HepG2 (cell line): ENCODE measurements around the gene ZNF273. TPM values are rescaled to one million over a fixed set of nuclear protein-coding genes. Genes with fewer than 3 reads are reported as not detected.

ENCODE experiments used
- ATAC-seq: fragments of 200-7000 bp; cut with Tn5 transposase; 3 replicates; pipeline ENCODE4 v1.9.1; 2020; ENCODE audit warnings: mild to moderate bottlenecking, moderate library complexity
- BruUV-seq: library from RNA; stranded (reverse); fragments of 400-500 nt; replicated peaks from 2 replicates; lab custom pipeline; 2021; lab: Mats Ljungman, UMichigan
- CTCF ChIA-PET: fragments of 300-600 bp; formaldehyde crosslinking; extraction: SDS; loops from one replicate; lab custom pipeline; 2021; ENCODE audit warnings: low total read pairs, inconsistent platforms, low intra/inter-chr PET ratio; lab: Yijun Ruan, JAX
- POLR2A ChIA-PET: fragments of 350-600 bp; sonication (Branson Sonifier 250); formaldehyde crosslinking; loops from one replicate; lab custom pipeline; 2020; ENCODE audit warnings: antibody characterized with exemption, inconsistent platforms; lab: Yijun Ruan, JAX
- DNase-seq: peaks from one replicate; pipeline ENCODE4 v3.0.0-alpha.2; 2015; ENCODE audit warnings: low spot score
- FAIRE-seq: peaks from 3 replicates; lab custom pipeline; 2011; peaks lifted over from hg19 to GRCh38; lab: Jason Lieb, UNC
- H2AFZ ChIP-seq: one replicate; pipeline ENCODE4 v1.6.1; 2011; ENCODE audit warnings: low read length, inconsistent platforms
- H3K27ac ChIP-seq: fragments of 300-600 bp; 3 replicates; pipeline ENCODE4 v1.8.0; 2011; ENCODE audit warnings: mixed run types, mild to moderate bottlenecking, mixed read lengths, low read length, inconsistent platforms; ENCODE audit not compliant: insufficient read depth; ENCODE audit errors: extremely low read length
- H3K27me3 ChIP-seq, 2 experiments: fragments of 200-600 bp in 1 of 2; 2 replicates in 1 of 2; 3 replicates in 1 of 2; pipeline versions ENCODE4 v1.6.0 to v1.8.0; 2011; ENCODE audit warnings: low read length in 2 of 2, mild to moderate bottlenecking in 2 of 2, moderate library complexity in 2 of 2, inconsistent platforms in 1 of 2; ENCODE audit not compliant: insufficient read depth in 2 of 2, control insufficient read depth in 1 of 2
- H3K36me3 ChIP-seq, 2 experiments: fragments of 200-600 bp in 1 of 2; replicated peaks in 1 of 2; 2 replicates in 1 of 2; 3 replicates in 1 of 2; pipeline versions ENCODE4 v1.5.1 to v1.8.0; 2011; ENCODE audit warnings: low read length in 2 of 2, inconsistent platforms in 1 of 2; ENCODE audit not compliant: insufficient read depth in 2 of 2, control insufficient read depth in 1 of 2
- H3K4me1 ChIP-seq: 2 replicates; pipeline ENCODE4 v1.5.1; 2012; ENCODE audit warnings: low read length, inconsistent platforms; ENCODE audit not compliant: insufficient read depth
- H3K4me2 ChIP-seq: 2 replicates; pipeline ENCODE4 v1.6.0; 2011; ENCODE audit warnings: low read depth, low read length, inconsistent platforms
- H3K4me3 ChIP-seq, 3 experiments: fragments of 200-600 bp in 1 of 3; sonication (generic), shearing (Covaris generic) in 1 of 3; replicated peaks in 1 of 3; 2 replicates each; pipeline ENCODE4 v1.5.1; 2011 to 2016; ENCODE audit warnings: low read length in 3 of 3, inconsistent platforms in 2 of 3, low read depth in 2 of 3, mild to moderate bottlenecking in 2 of 3, control low read depth in 1 of 3, mixed read lengths in 1 of 3; ENCODE audit not compliant: insufficient read depth in 1 of 3
- H3K79me2 ChIP-seq: one replicate; pipeline ENCODE4 v1.6.1; 2011; ENCODE audit warnings: low read length, inconsistent platforms; ENCODE audit not compliant: insufficient read depth
- H3K9ac ChIP-seq: 2 replicates; pipeline ENCODE4 v1.6.0; 2011; ENCODE audit warnings: mild to moderate bottlenecking, low read depth, low read length, inconsistent platforms; ENCODE audit not compliant: insufficient read depth
- H3K9me3 ChIP-seq: 2 replicates; pipeline ENCODE4 v1.5.1; 2012; ENCODE audit warnings: mild to moderate bottlenecking, low read length
- H4K20me1 ChIP-seq: 2 replicates; pipeline ENCODE4 v1.6.0; 2011; ENCODE audit warnings: inconsistent platforms, mild to moderate bottlenecking, low read length, moderate library complexity; ENCODE audit not compliant: insufficient read depth
- ATAD3A ChIP-seq: sonication (generic); formaldehyde crosslinking; IDR thresholded peaks from 2 replicates; pipeline ENCODE4 v1.4.0; 2020; ENCODE audit warnings: missing genetic modification reagents
- BHLHE40 ChIP-seq: IDR thresholded peaks from 2 replicates; pipeline ENCODE4 v1.6.1; 2011; ENCODE audit warnings: low read length, improper control_type of control experiment
- DPF2 ChIP-seq: sonication (generic); formaldehyde crosslinking; IDR thresholded peaks from 2 replicates; pipeline ENCODE4 v1.4.0; 2020; ENCODE audit warnings: mild to moderate bottlenecking, low read depth, missing genetic modification reagents, borderline replicate concordance
- FOSL2 ChIP-seq: sonication (generic); formaldehyde crosslinking; IDR thresholded peaks from 2 replicates; pipeline ENCODE4 v1.4.0; 2020; ENCODE audit warnings: missing genetic modification reagents
- GABPA ChIP-seq, 2 experiments: IDR thresholded peaks; 2 replicates each; pipeline ENCODE4 v1.6.1; 2011 to 2016; ENCODE audit warnings: low read depth in 2 of 2, low read length in 1 of 2, missing biosample characterization in 1 of 2, missing genetic modification characterization in 1 of 2
- KAT7 ChIP-seq: IDR thresholded peaks from 2 replicates; pipeline ENCODE4 v1.6.1; 2018; ENCODE audit warnings: borderline replicate concordance, missing compliant biosample characterization
- NFYB ChIP-seq: sonication (generic); formaldehyde crosslinking; IDR thresholded peaks from 2 replicates; pipeline ENCODE4 v1.4.0; 2020; ENCODE audit warnings: missing genetic modification reagents
- PHF20 ChIP-seq: sonication (generic); formaldehyde crosslinking; IDR thresholded peaks from 2 replicates; pipeline ENCODE4 v1.5.0; 2020; ENCODE audit warnings: mild to moderate bottlenecking, missing genetic modification reagents
- PRPF4 ChIP-seq: fragments of 200-400 bp; formaldehyde crosslinking; IDR thresholded peaks from 2 replicates; pipeline ENCODE4 v1.6.1; 2016; ENCODE audit warnings: low read length, low read depth; ENCODE audit not compliant: poor library complexity, severe bottlenecking
- ZFAT ChIP-seq: sonication (generic); formaldehyde crosslinking; conservative IDR thresholded peaks from 2 replicates; pipeline ENCODE4 v1.8.1; 2023; ENCODE audit warnings: missing genetic modification reagents, inconsistent platforms
- ZNF501 ChIP-seq: sonication (generic); formaldehyde crosslinking; IDR thresholded peaks from 2 replicates; pipeline ENCODE4 v1.5.1; 2020; ENCODE audit warnings: mild to moderate bottlenecking, moderate library complexity, missing genetic modification reagents
- ZNF644 ChIP-seq: IDR thresholded peaks from 2 replicates; pipeline ENCODE4 v1.6.1; 2016; ENCODE audit warnings: low read depth
- WGBS: methylation state at CpG from one replicate; pipeline ENCODE4 v1.1.6; 2017; ENCODE audit warnings: low lambda C conversion rate; 5-methylcytosine and 5-hydroxymethylcytosine counted together
- in situ Hi-C: cut with HindIII; loops from 2 replicates; pipeline ENCODE4 v1.10.0; 2017; ENCODE audit warnings: low pct_unique_long_range_greater_than_20kb; ENCODE audit not compliant: extremely low pct_ligation_motif_present
- intact Hi-C: fragments of 100-400 bp; cut with micrococcal nuclease; formaldehyde crosslinking; loops from one replicate; pipeline ENCODE4 v1.10.0; 2022; ENCODE audit not compliant: unreplicated experiment
- polyA plus RNA-seq, 8 experiments: library from polyadenylated mRNA; depleted of rRNA in 3 of 8; stranded (reverse) in 7 of 8; unstranded in 1 of 8; fragments of >200 nt; fragmentation: Illumina TruSeq in 4 of 8; extraction: Trizol in 4 of 8; gene quantifications; 2 replicates each; pipeline versions ENCODE4 v1.2.1 to v1.2.3, GENCODE V29; 2011 to 2016; ENCODE audit warnings: low read depth in 4 of 8, missing spikeins in 1 of 8, mixed read lengths in 1 of 8; ENCODE audit not compliant: insufficient read depth in 1 of 8
- total RNA-seq, 5 experiments: library from RNA; depleted of rRNA; stranded (reverse); fragments of >200 nt; fragmentation: Illumina TruSeq; extraction: Trizol; gene quantifications; 2 replicates each; pipeline ENCODE4 v1.2.3, GENCODE V29; 2016; ENCODE audit warnings: low read depth in 1 of 5

The ZNF273 gene
- total and polyA plus RNA-seq, 2 of the 13 experiments (the other 11 are each of a cell fraction or from before 2014, with no cell fraction given) = 1.7 to 5.8 TPM

GRCh38 chr7:64877714-64878610 lies 25.1 kb upstream of the ZNF273 start:
- WGBS = 51% methylated on average over 20 of the region's 34 CpGs
- Histone ChIP-seq H3K9me3 (peaks cover 19% of the 10 kb centered on the region; the same call in 1 of the 2 replicates), H2AFZ (no peak overlapping the region), H3K36me3 (no peaks in the 10 kb centered on the region), H3K27me3 (peaks cover 6 to 86% of the 10 kb centered on the region in 2 experiments; a peak in 4 of 5 replicates), H3K79me2 (no peaks in the 10 kb centered on the region), H3K4me2 (no peak overlapping the region), H4K20me1 (no peaks in the 10 kb centered on the region), H3K9ac (no peak overlapping the region), H3K4me3 (no peak overlapping the region), H3K4me1 (peaks cover 10% of the 10 kb centered on the region)
- no TSS peak for BruUV-seq
- FAIRE-seq = no peak
- POLR2A ChIA-PET = no interaction called here
- CTCF ChIA-PET = no interaction called here
- intact Hi-C loops = no loop called here
- TF ChIP-seq ZFAT (no peak), ZNF501 (no peak), ATAD3A (CRISPR knock-in tag) (no peak), NFYB (no peak), DPF2 (no peak), PRPF4 (no peak), KAT7 (no peak)
- TF ChIP-seq, all 625 proteins: peak for 0
- in situ Hi-C loops = no loop called here
- H3K27ac ChIP-seq = no peak overlapping the region
- DNase-seq (no peak), ATAC-seq (no peak)

GRCh38 chr7:64878684-64879083 lies 24.4 kb upstream of the ZNF273 start:
- 37% methylated on average over 5 of the region's 5 CpGs for WGBS
- Histone ChIP-seq H3K9ac (no peak overlapping the region), H2AFZ (no peak overlapping the region), H3K27me3 (peaks cover 6 to 81% of the 10 kb centered on the region in 2 experiments; a peak in 4 of 5 replicates), H3K4me1 (peaks cover 10% of the 10 kb centered on the region), H3K27ac (no peak overlapping the region), H3K36me3 (no peaks in the 10 kb centered on the region), H4K20me1 (no peaks in the 10 kb centered on the region), H3K4me3 (no peak overlapping the region), H3K9me3 (peaks cover 19% of the 10 kb centered on the region; the same call in 1 of the 2 replicates), H3K79me2 (no peaks in the 10 kb centered on the region), H3K4me2 (no peak overlapping the region)
- intact Hi-C loops = no loop called here
- DNase-seq = no peak
- BruUV-seq = no TSS peak
- ChIA-PET CTCF (no interaction called here), POLR2A (no interaction called here)
- ATAC-seq = no peak
- TF ChIP-seq GABPA (IDR thresholded peaks at IDR 0.05; ENCODE audit: low read depth, low read length) (no peak), GABPA (CRISPR knock-in tag; IDR thresholded peaks at IDR 0.05; ENCODE audit: low read depth) (0 out of 2 replicates have a peak, but pooled peaks have one; percentile 19), ZNF644 (CRISPR knock-in tag) (0 out of 2 replicates have a peak, but pooled peaks have one; percentile 14), BHLHE40 (peak; percentile 66), FOSL2 (CRISPR knock-in tag) (peak; percentile 87), PHF20 (CRISPR knock-in tag) (no peak)
- in situ Hi-C loops = no loop called here
- no peak for FAIRE-seq
